Measurements from ENCODE around the gene TRIM46. TPM values are rescaled to one million over a fixed set of nuclear protein-coding genes. Genes with fewer than 3 reads are reported as not detected.

The TRIM46 gene
- total RNA-seq, 4 donors from 2014 or later = 6.0 to 20.4 (median 12.7) TPM

Small RNA genes lying within 50 kb of the gene (small RNA-seq; reads per million reads assigned to genes)
- not detected for gene HMGN2P18

Other genes with a start within 250 kb of the TRIM46 start
- 10 to 100 TPM in 3 of 4 donors, 1 to 10 TPM in 1; 9.0 to 19.8 (median 15.6) TPM for gene PMVK, start 237.1 kb upstream of the TRIM46 start, total RNA-seq
- 100 to 1,000 TPM in 2 of 4 donors, 10 to 100 TPM in 2; 52.5 to 120 (median 97.9) TPM for gene PBXIP1, start 217.8 kb upstream of the TRIM46 start, total RNA-seq
- 10 to 100 TPM; 18.6 to 24.3 (median 23.5) TPM for gene PYGO2, start 212.1 kb upstream of the TRIM46 start, total RNA-seq
- 100 to 1,000 TPM in 2 of 4 donors, 10 to 100 TPM in 2; 82.9 to 168 (median 101) TPM for gene SHC1, start 203.1 kb upstream of the TRIM46 start, total RNA-seq
- 10 to 100 TPM; 35.2 to 40.5 (median 37.3) TPM for gene CKS1B, start 199.2 kb upstream of the TRIM46 start, total RNA-seq
- 10 to 100 TPM; 17.4 to 33.6 (median 23.6) TPM for gene FLAD1, start 190.5 kb upstream of the TRIM46 start, total RNA-seq
- 1 to 10 TPM in 1 of 4 donors, not detected in 3; 1.5 TPM for gene LENEP, start 180.3 kb upstream of the TRIM46 start, total RNA-seq
- gene ZBTB7B, start 171.0 kb upstream of the TRIM46 start, total RNA-seq = 10 to 100 TPM; 44.6 to 53.4 (median 49.5) TPM
- gene DCST2, start 140.1 kb upstream of the TRIM46 start, total RNA-seq = 1 to 10 TPM in 3 of 4 donors, under 1 TPM in 1; 0.90 to 4.2 (median 1.7) TPM
- gene DCST1, start 140.0 kb upstream of the TRIM46 start, total RNA-seq = 1 to 10 TPM in 1 of 4 donors, under 1 TPM in 2, not detected in 1; 0.21 to 3.5 (median 0.90) TPM
- gene ADAM15, start 122.5 kb upstream of the TRIM46 start, total RNA-seq = 100 to 1,000 TPM; 111 to 202 (median 168) TPM
- 1 to 10 TPM in 3 of 4 donors, under 1 TPM in 1; 0.87 to 4.2 (median 1.8) TPM for gene EFNA4, start 110.1 kb upstream of the TRIM46 start, total RNA-seq
- 1 to 10 TPM in 2 of 4 donors, under 1 TPM in 1, not detected in 1; 0.63 to 1.2 (median 1.2) TPM for gene EFNA3, start 95.0 kb upstream of the TRIM46 start, total RNA-seq
- gene EFNA1, start 46.0 kb upstream of the TRIM46 start, total RNA-seq = 10 to 100 TPM; 27.4 to 41.4 (median 34.0) TPM
- gene SLC50A1, start 38.0 kb upstream of the TRIM46 start, total RNA-seq = 10 to 100 TPM in 3 of 4 donors, 1 to 10 TPM in 1; 5.7 to 33.9 (median 14.9) TPM
- gene DPM3, start 33.3 kb upstream of the TRIM46 start, total RNA-seq = 100 to 1,000 TPM in 2 of 4 donors, 10 to 100 TPM in 2; 74.7 to 115 (median 95.6) TPM
- gene KRTCAP2, start 545 bp upstream of the TRIM46 start, total RNA-seq = 100 to 1,000 TPM; 102 to 167 (median 146) TPM
- 100 to 1,000 TPM in 1 of 4 donors, 10 to 100 TPM in 3; 33.9 to 119 (median 52.6) TPM for gene THBS3, start 34.0 kb downstream of the TRIM46 start, total RNA-seq
- 10 to 100 TPM; 30.1 to 50.7 (median 35.3) TPM for gene MTX1, start 34.8 kb downstream of the TRIM46 start, total RNA-seq
- 10 to 100 TPM; 22.7 to 42.0 (median 26.6) TPM for gene ENTREP3, start 81.6 kb downstream of the TRIM46 start, total RNA-seq
- 10 to 100 TPM; 54.5 to 91.1 (median 65.2) TPM for gene SCAMP3, start 88.5 kb downstream of the TRIM46 start, total RNA-seq
- gene CLK2, start 99.7 kb downstream of the TRIM46 start, total RNA-seq = 10 to 100 TPM; 41.0 to 70.6 (median 52.3) TPM
- 1 to 10 TPM; 1.7 to 2.7 (median 2.4) TPM for gene HCN3, start 103.6 kb downstream of the TRIM46 start, total RNA-seq
- gene PKLR, start 127.6 kb downstream of the TRIM46 start, total RNA-seq = under 1 TPM in 3 of 4 donors, not detected in 1; 0.20 to 0.66 (median 0.21) TPM
- 100 to 1,000 TPM in 3 of 4 donors, 10 to 100 TPM in 1; 88.2 to 143 (median 125) TPM for gene FDPS, start 135.0 kb downstream of the TRIM46 start, total RNA-seq
- gene RUSC1, start 147.0 kb downstream of the TRIM46 start, total RNA-seq = 10 to 100 TPM; 22.2 to 36.0 (median 26.5) TPM

Data from tibial nerve (tissue), 4 donors.